ENCODE measurements around the gene NPS.

Gene NPS

GRCh38 chr10:127549009-127549408, at the start of gene NPS:
Gene NPS, plus strand, starts transcription at chr10:127549309. Its CDS starts 60 bp downstream, at chr10:127549369.
- no peak for DNase-seq

GRCh38 chr10:127500127-127500526, 49.0 kb upstream of the NPS start:
- no peak for DNase-seq

GRCh38 chr10:127506094-127506493, 43.0 kb upstream of the NPS start:
- no peak for DNase-seq

GRCh38 chr10:127522298-127522697, 26.8 kb upstream of the NPS start:
- no peak for DNase-seq

GRCh38 chr10:127523476-127523875, 25.6 kb upstream of the NPS start:
- no peak for DNase-seq

- DNase-seq = no peak
These were observed 24.9 kb upstream of the NPS start for GRCh38 chr10:127524229-127524628.

- no peak for DNase-seq
These were observed 24.0 kb upstream of the NPS start for GRCh38 chr10:127524908-127525665.

- no peak for DNase-seq
These were observed 23.4 kb upstream of the NPS start for GRCh38 chr10:127525686-127526085.

- DNase-seq = no peak
These were observed 22.9 kb upstream of the NPS start for GRCh38 chr10:127526161-127526560.

- DNase-seq = no peak
These were observed 21.8 kb upstream of the NPS start for GRCh38 chr10:127527320-127527719.

GRCh38 chr10:127527891-127528290, 21.2 kb upstream of the NPS start:
- no peak for DNase-seq

- DNase-seq = no peak
These were observed 16.9 kb upstream of the NPS start for GRCh38 chr10:127532193-127532592.

- no peak for DNase-seq
These were observed 16.4 kb upstream of the NPS start for GRCh38 chr10:127532659-127533058.

GRCh38 chr10:127534074-127534473, 15.0 kb upstream of the NPS start:
- no peak for DNase-seq

GRCh38 chr10:127534496-127534895, 14.6 kb upstream of the NPS start:
- DNase-seq = no peak

- DNase-seq = no peak
These were observed 13.2 kb upstream of the NPS start for GRCh38 chr10:127535802-127536515.

GRCh38 chr10:127536972-127537760, 11.9 kb upstream of the NPS start:
- no peak for DNase-seq

- DNase-seq = no peak
These were observed 11.2 kb upstream of the NPS start for GRCh38 chr10:127537924-127538323.

GRCh38 chr10:127548022-127548421, 1.1 kb upstream of the NPS start:
- DNase-seq = no peak

- DNase-seq = no peak
These were observed 1.8 kb downstream of the NPS start for GRCh38 chr10:127550861-127551260.

- DNase-seq = no peak
These were observed 3.3 kb downstream of the NPS start for GRCh38 chr10:127552446-127552845.

GRCh38 chr10:127553417-127553816, 4.3 kb downstream of the NPS start:
- DNase-seq = no peak

- no peak for DNase-seq
These were observed 7.8 kb downstream of the NPS start for GRCh38 chr10:127556916-127557315.

GRCh38 chr10:127561647-127562046, 12.5 kb downstream of the NPS start:
- DNase-seq = no peak
